H1 (cell line): Measurements from ENCODE around the gene ACAD10. TPM values are rescaled to one million over a fixed set of nuclear protein-coding genes. Genes with fewer than 3 reads are reported as not detected.

Source experiments
- CTCF ChIA-PET: fragments of 300-600 bp; sonication (Branson Sonifier 250); formaldehyde crosslinking; loops from one replicate; lab custom pipeline; 2021; ENCODE audit not compliant: partially characterized antibody; lab: Charles Lee
- POLR2A ChIA-PET: fragments of 300-600 bp; sonication (Branson Sonifier 250); formaldehyde crosslinking; loops from one replicate; lab custom pipeline; 2021; ENCODE audit warnings: inconsistent platforms; ENCODE audit not compliant: partially characterized antibody; lab: Charles Lee
- DNase-seq, 2 experiments: peaks; one replicate each; pipeline versions ENCODE4 v3.0.0 to v3.0.0-alpha.2; 2010 to 2022; ENCODE audit warnings: low spot score in 2 of 2, low read depth in 1 of 2, mixed read lengths in 1 of 2
- FAIRE-seq: peaks from 2 replicates; lab custom pipeline; 2011; peaks lifted over from hg19 to GRCh38; lab: Jason Lieb, UNC
- H2AFZ ChIP-seq: 2 replicates; pipeline ENCODE4 v1.8.1; 2012; ENCODE audit warnings: low read length, inconsistent platforms
- H2AK5ac ChIP-seq: 2 replicates; pipeline ENCODE4 v1.6.1; 2013; ENCODE audit warnings: low read depth, low read length
- H2BK120ac ChIP-seq: replicated peaks from 2 replicates; pipeline ENCODE3; 2013; ENCODE audit warnings: low read depth, low read length, inconsistent platforms
- H2BK12ac ChIP-seq: 2 replicates; pipeline ENCODE4 v1.6.1; 2013; ENCODE audit warnings: low read depth, low read length
- H2BK15ac ChIP-seq: 2 replicates; pipeline ENCODE4 v1.6.1; 2013; ENCODE audit warnings: low read length
- H2BK20ac ChIP-seq: 2 replicates; pipeline ENCODE4 v1.6.1; 2013; ENCODE audit warnings: low read length
- H2BK5ac ChIP-seq: 2 replicates; pipeline ENCODE4 v1.6.1; 2013; ENCODE audit warnings: low read depth, low read length
- H3K14ac ChIP-seq: 2 replicates; pipeline ENCODE4 v1.6.1; 2013; ENCODE audit warnings: inconsistent platforms; ENCODE audit not compliant: insufficient read length
- H3K18ac ChIP-seq: 2 replicates; pipeline ENCODE4 v1.6.1; 2013; ENCODE audit warnings: low read length; ENCODE audit errors: extremely low read depth
- H3K23ac ChIP-seq: 2 replicates; pipeline ENCODE4 v1.6.1; 2013; ENCODE audit warnings: inconsistent platforms; ENCODE audit not compliant: insufficient read length
- H3K23me2 ChIP-seq: 2 replicates; pipeline ENCODE4 v1.6.1; 2013; ENCODE audit warnings: low read depth, low read length
- H3K27ac ChIP-seq: 2 replicates; pipeline ENCODE4 v1.6.1; 2011; ENCODE audit warnings: low read depth, low read length, inconsistent platforms
- H3K27me3 ChIP-seq, 4 experiments: replicated peaks in 1 of 4; 1 replicate in 1 of 4; 2 replicates in 3 of 4; pipeline versions ENCODE4 v1.6.1 to v1.8.1; 2011 to 2013; ENCODE audit warnings: low read length in 3 of 4, mild to moderate bottlenecking in 3 of 4, inconsistent platforms in 2 of 4, mixed read lengths in 2 of 4, moderate library complexity in 1 of 4; ENCODE audit not compliant: control insufficient read depth in 3 of 4, insufficient read depth in 3 of 4; ENCODE audit errors: extremely low read depth in 1 of 4
- H3K36me3 ChIP-seq, 4 experiments: 2 replicates each; pipeline versions ENCODE4 v1.6.1 to v1.8.1; 2011 to 2013; ENCODE audit warnings: mild to moderate bottlenecking in 4 of 4, low read length in 3 of 4, moderate library complexity in 2 of 4, control low read depth in 1 of 4, inconsistent platforms in 1 of 4; ENCODE audit not compliant: insufficient read depth in 4 of 4, control insufficient read depth in 2 of 4
- H3K4ac ChIP-seq: replicated peaks from 2 replicates; pipeline ENCODE3; 2013; ENCODE audit warnings: low read length, low read depth, mixed read lengths, inconsistent platforms; ENCODE audit not compliant: insufficient read length
- H3K4me1 ChIP-seq, 4 experiments: replicated peaks in 1 of 4; 1 replicate in 1 of 4; 2 replicates in 3 of 4; pipeline versions ENCODE4 v1.6.1 to v1.8.1; 2011 to 2013; ENCODE audit warnings: low read length in 3 of 4, inconsistent platforms in 2 of 4, mixed read lengths in 1 of 4; ENCODE audit not compliant: insufficient read depth in 4 of 4, control insufficient read depth in 3 of 4
- H3K4me2 ChIP-seq, 2 experiments: 2 replicates each; pipeline versions ENCODE4 v1.6.1 to v1.8.1; 2011 to 2013; ENCODE audit warnings: low read depth in 2 of 2, low read length in 2 of 2, control low read depth in 1 of 2, inconsistent platforms in 1 of 2, mild to moderate bottlenecking in 1 of 2; ENCODE audit not compliant: insufficient read depth in 1 of 2
- H3K4me3 ChIP-seq, 4 experiments: fragments of 200-600, 300-600 bp in 1 of 4; sonication (generic), shearing (Covaris generic), sonication (Bioruptor Twin) in 1 of 4; 2 replicates each; pipeline versions ENCODE4 v1.5.1 to v1.8.1; 2011 to 2016; ENCODE audit warnings: low read length in 4 of 4, low read depth in 3 of 4, control low read depth in 2 of 4, inconsistent platforms in 2 of 4, mild to moderate bottlenecking in 2 of 4, mixed read lengths in 1 of 4, moderate library complexity in 1 of 4; ENCODE audit not compliant: insufficient read depth in 2 of 4; ENCODE audit errors: extremely low read depth in 1 of 4
- H3K56ac ChIP-seq: replicated peaks from 2 replicates; pipeline ENCODE3; 2013; ENCODE audit warnings: low read depth, mild to moderate bottlenecking, mixed read lengths, low read length, inconsistent platforms; ENCODE audit not compliant: insufficient read length
- H3K79me1 ChIP-seq: 2 replicates; pipeline ENCODE4 v1.6.1; 2013; ENCODE audit warnings: low read depth, low read length, control low read depth
- H3K79me2 ChIP-seq, 2 experiments: 2 replicates each; pipeline versions ENCODE4 v1.6.1 to v1.8.1; 2012 to 2013; ENCODE audit warnings: low read length in 2 of 2, mild to moderate bottlenecking in 2 of 2, inconsistent platforms in 1 of 2; ENCODE audit not compliant: insufficient read depth in 2 of 2, control insufficient read depth in 1 of 2
- H3K9ac ChIP-seq, 4 experiments: replicated peaks in 1 of 4; 1 replicate in 1 of 4; 2 replicates in 3 of 4; pipeline versions ENCODE4 v1.6.1 to v1.8.1; 2011 to 2013; ENCODE audit warnings: low read depth in 3 of 4, low read length in 3 of 4, control low read depth in 2 of 4, mild to moderate bottlenecking in 2 of 4, moderate library complexity in 2 of 4, inconsistent platforms in 1 of 4; ENCODE audit errors: extremely low read depth in 1 of 4
- H3K9me3 ChIP-seq, 2 experiments: 2 replicates each; pipeline versions ENCODE4 v1.6.1 to v1.8.1; 2012 to 2013; ENCODE audit warnings: mild to moderate bottlenecking in 2 of 2, moderate library complexity in 2 of 2, control low read depth in 1 of 2, inconsistent platforms in 1 of 2, low read depth in 1 of 2, low read length in 1 of 2, mixed read lengths in 1 of 2; ENCODE audit not compliant: insufficient read depth in 2 of 2
- H4K20me1 ChIP-seq, 2 experiments: replicated peaks in 1 of 2; 2 replicates each; pipeline versions ENCODE3 to v1.8.1; 2011 to 2013; ENCODE audit warnings: inconsistent platforms in 2 of 2, low read length in 2 of 2, mild to moderate bottlenecking in 1 of 2; ENCODE audit not compliant: insufficient read depth in 2 of 2, control insufficient read depth in 1 of 2
- H4K5ac ChIP-seq: 2 replicates; pipeline ENCODE4 v1.6.1; 2013; ENCODE audit warnings: low read length, low read depth, mixed read lengths, inconsistent platforms; ENCODE audit not compliant: insufficient read length
- H4K8ac ChIP-seq: 2 replicates; pipeline ENCODE4 v1.8.0; 2013; ENCODE audit warnings: mild to moderate bottlenecking, moderate library complexity, low read length, inconsistent platforms; ENCODE audit not compliant: insufficient read depth; ENCODE audit errors: extremely low read depth
- H4K91ac ChIP-seq: replicated peaks from 2 replicates; pipeline ENCODE3; 2013; ENCODE audit warnings: low read length, mixed read lengths, inconsistent platforms; ENCODE audit not compliant: insufficient read length
- CHD1 ChIP-seq: IDR thresholded peaks from 2 replicates; pipeline ENCODE4 v1.6.1; 2012; ENCODE audit warnings: low read depth, low read length, improper control_type of control experiment
- CREB1 ChIP-seq: IDR thresholded peaks from 2 replicates; pipeline ENCODE4 v1.6.1; 2012; ENCODE audit warnings: inconsistent platforms
- EGR1 ChIP-seq: IDR thresholded peaks from 2 replicates; pipeline ENCODE4 v1.6.1; 2011; ENCODE audit warnings: low read depth, low read length, borderline replicate concordance
- HDAC2 ChIP-seq, 2 experiments: fragments of 300-600 bp in 1 of 2; sonication (generic) in 1 of 2; IDR thresholded peaks; 2 replicates each; pipeline ENCODE4 v1.6.1; 2011 to 2012; ENCODE audit warnings: low read depth in 2 of 2, low read length in 2 of 2, mild to moderate bottlenecking in 2 of 2, moderate library complexity in 2 of 2, borderline replicate concordance in 1 of 2, inconsistent platforms in 1 of 2
- KDM5A ChIP-seq: fragments of 200-600 bp; IDR thresholded peaks from 2 replicates; pipeline ENCODE4 v1.7.1; 2012; ENCODE audit warnings: mild to moderate bottlenecking, low read length, inconsistent platforms, mixed read lengths
- NANOG ChIP-seq: IDR thresholded peaks from 2 replicates; pipeline ENCODE4 v1.6.1; 2011; ENCODE audit warnings: low read length, low read depth, mild to moderate bottlenecking, inconsistent platforms; ENCODE audit not compliant: insufficient read depth, poor library complexity, severe bottlenecking
- RNF2 ChIP-seq: fragments of 200-900, 300-1000 bp; sonication (generic); IDR thresholded peaks from 2 replicates; pipeline ENCODE4 v1.7.1; 2016; ENCODE audit warnings: borderline replicate concordance, low read depth, mild to moderate bottlenecking, antibody characterized with exemption, low read length; ENCODE audit not compliant: poor library complexity, severe bottlenecking; ENCODE audit errors: missing control alignments
- SIX5 ChIP-seq: IDR thresholded peaks from 2 replicates; pipeline ENCODE4 v1.6.1; 2011; ENCODE audit warnings: mild to moderate bottlenecking, low read depth, low read length
- TEAD4 ChIP-seq: IDR thresholded peaks from 2 replicates; pipeline ENCODE4 v1.6.1; 2012; ENCODE audit warnings: low read depth, low read length, inconsistent platforms, mixed read lengths
- YY1 ChIP-seq: IDR thresholded peaks from 2 replicates; pipeline ENCODE4 v1.6.1; 2011; ENCODE audit warnings: low read depth, mild to moderate bottlenecking, low read length
- WGBS, 2 experiments: shearing (Covaris generic) in 1 of 2; methylation state at CpG; one replicate each; pipeline versions ENCODE4 v1.1.6 to v1.1.7; 2013 to 2015; ENCODE audit warnings: low lambda C conversion rate in 2 of 2, mixed read lengths in 2 of 2, inconsistent platforms in 1 of 2, low coverage in 1 of 2, missing lambda C conversion rate in 1 of 2; ENCODE audit not compliant: insufficient replicate concordance in 2 of 2, insufficient coverage in 1 of 2, insufficient read length in 1 of 2; ENCODE audit errors: extremely low coverage in 1 of 2, missing lambda C conversion rate in 1 of 2; 5-methylcytosine and 5-hydroxymethylcytosine counted together
- polyA plus RNA-seq, 7 experiments: library from polyadenylated mRNA; depleted of rRNA in 3 of 7; stranded (reverse) in 5 of 7; unstranded in 2 of 7; fragments of >200 nt in 5 of 7; fragments of 200-250 nt in 2 of 7; gene quantifications; 1 replicate in 5 of 7; 2 replicates in 1 of 7; 4 replicates in 1 of 7; pipeline versions ENCODE4 v1.2.1 to v1.2.3, GENCODE V29; 2011 to 2013; ENCODE audit warnings: missing spikeins in 2 of 7, mixed read lengths in 2 of 7
- total RNA-seq: library from RNA; stranded (reverse); fragmentation: NEBNext Ultra II Directional; extraction: Animal tissue kit (Norgen Biotek cat#: 25700); gene quantifications from 2 replicates; pipeline ENCODE4 v1.2.1, GENCODE V29; 2021
- TF ChIP-seq, protein P1 (sequence below): IDR thresholded peaks from 2 replicates; pipeline ENCODE4 v1.6.1; 2012; ENCODE audit warnings: inconsistent platforms
- TF ChIP-seq, protein P2 (sequence below): IDR thresholded peaks from 2 replicates; pipeline ENCODE4 v1.6.1; 2011; ENCODE audit warnings: low read depth, mild to moderate bottlenecking, low read length; ENCODE audit not compliant: insufficient read depth

The ACAD10 gene
- total and polyA plus RNA-seq, 2 of the 8 experiments (the other 6 are each of a cell fraction or from before 2014, with no cell fraction given), result 17.3 to 23.3 TPM

DNA sequence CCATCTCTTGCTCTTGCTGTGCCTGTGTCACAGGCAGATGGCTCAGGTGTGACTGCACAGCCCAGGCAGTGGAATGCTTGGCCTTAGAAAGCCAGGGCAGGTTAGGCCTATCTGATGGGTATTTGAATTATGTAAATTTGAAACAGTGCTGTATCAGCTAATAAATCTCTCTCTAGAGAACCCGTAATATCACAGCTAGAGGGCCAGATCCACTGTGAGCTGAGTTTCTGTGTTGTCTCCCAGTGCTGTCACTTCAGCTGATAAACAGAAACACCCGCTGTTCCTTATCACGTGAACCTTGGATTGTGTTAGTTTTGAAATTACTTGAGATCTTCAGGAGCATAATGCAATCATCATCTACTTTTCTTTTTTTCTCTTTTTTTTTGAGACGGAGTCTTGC, 59.4 kb downstream of the ACAD10 start:
- no peak overlapping the region for H2BK120ac ChIP-seq
- FAIRE-seq, result no peak
- H2AK5ac ChIP-seq, result no peak overlapping the region
- no peaks in the 10 kb centered on the region for H3K79me1 ChIP-seq
- H2BK15ac ChIP-seq, result no peak overlapping the region
- no peak overlapping the region for H3K4me2 ChIP-seq
- H3K56ac ChIP-seq, result no peak overlapping the region
- H4K5ac ChIP-seq, result no peak overlapping the region
- H3K18ac ChIP-seq, result no peak overlapping the region
- no peak overlapping the region for H3K4me3 ChIP-seq
- H3K23me2 ChIP-seq, result no peaks in the 10 kb centered on the region
- H3K9me3 ChIP-seq, result no peaks in the 10 kb centered on the region
- no peaks in the 10 kb centered on the region for H3K79me2 ChIP-seq
- H2BK20ac ChIP-seq, result no peak overlapping the region
- WGBS, 2 experiments, result 92% methylated on average over 4 of the region's 4 CpGs; no CpG with 5 or more reads in 1 of the 2 experiments
- no peaks in the 10 kb centered on the region for H3K27me3 ChIP-seq
- CTCF ChIA-PET, result interaction anchor here (0.5 to 3.0 kb wide), 9 partner anchors 9 to 782 kb away, joined by 3 to 25 read pairs (median 3); no protein-coding TSS in a partner anchor
- POLR2A ChIA-PET, result interaction anchor here (0.5 to 1.1 kb wide), 2 partner anchors 25 to 52 kb away, joined by 3 read pairs; no protein-coding TSS in a partner anchor
- peaks cover 0 to 7% (median 3%) of the 10 kb centered on the region in 4 experiments; a peak in 4 of 8 replicates for H3K36me3 ChIP-seq
- H2AFZ ChIP-seq, result no peak overlapping the region
- no peak overlapping the region for H4K8ac ChIP-seq
- no peak overlapping the region for H3K14ac ChIP-seq
- no peak overlapping the region for H3K9ac ChIP-seq
- H4K91ac ChIP-seq, result no peak overlapping the region
- peaks cover 0 to 2% of the 10 kb centered on the region in 2 experiments for H4K20me1 ChIP-seq
- H2BK12ac ChIP-seq, result no peak overlapping the region
- no peak overlapping the region for H2BK5ac ChIP-seq
- DNase-seq, result no peak
- H3K4ac ChIP-seq, result no peak overlapping the region
- no peaks in the 10 kb centered on the region; a peak in 1 of 7 replicates for H3K4me1 ChIP-seq
- H3K23ac ChIP-seq, result no peak overlapping the region
- H3K27ac ChIP-seq, result no peak overlapping the region
- no peak for TF ChIP-seq SIX5
- no peak for TF ChIP-seq CREB1
- no peak for TF ChIP-seq YY1
- TF ChIP-seq, protein P1, sequence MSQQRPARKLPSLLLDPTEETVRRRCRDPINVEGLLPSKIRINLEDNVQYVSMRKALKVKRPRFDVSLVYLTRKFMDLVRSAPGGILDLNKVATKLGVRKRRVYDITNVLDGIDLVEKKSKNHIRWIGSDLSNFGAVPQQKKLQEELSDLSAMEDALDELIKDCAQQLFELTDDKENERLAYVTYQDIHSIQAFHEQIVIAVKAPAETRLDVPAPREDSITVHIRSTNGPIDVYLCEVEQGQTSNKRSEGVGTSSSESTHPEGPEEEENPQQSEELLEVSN, result no peak
- TF ChIP-seq HDAC2 (IDR thresholded peaks at IDR 0.05; ENCODE audit: borderline replicate concordance in 1 of 2, low read depth in 2 of 2, low read length in 2 of 2), result no peak
- no peak for TF ChIP-seq KDM5A
- TF ChIP-seq TEAD4, result no peak
- no peak for TF ChIP-seq NANOG
- no peak for TF ChIP-seq RNF2
- TF ChIP-seq, protein P2, sequence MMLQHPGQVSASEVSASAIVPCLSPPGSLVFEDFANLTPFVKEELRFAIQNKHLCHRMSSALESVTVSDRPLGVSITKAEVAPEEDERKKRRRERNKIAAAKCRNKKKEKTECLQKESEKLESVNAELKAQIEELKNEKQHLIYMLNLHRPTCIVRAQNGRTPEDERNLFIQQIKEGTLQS, result no peak
- TF ChIP-seq CHD1, result no peak
- TF ChIP-seq EGR1, result no peak
